AG10803 (cell line): Measurements from ENCODE around the gene UGCG.
A peak's percentile ranks its signal among the peaks of the same experiment; 100 is the strongest.
"Not testable (repeated sequence)": the region's sequence is repeated elsewhere in the genome, so short reads cannot be mapped to it uniquely, and the experiment has no call there.

Source experiments
- DNase-seq: peaks from one replicate; pipeline ENCODE4 v3.0.0; 2010; ENCODE audit warnings: low read depth
- H3K4me3 ChIP-seq: 2 replicates; pipeline ENCODE4 v1.5.1; 2011; ENCODE audit warnings: mild to moderate bottlenecking, low read length, control low read depth
- CTCF ChIP-seq: conservative IDR thresholded peaks from 2 replicates; pipeline ENCODE4 v1.5.1; 2011; ENCODE audit warnings: mild to moderate bottlenecking, low read length, control low read depth, inconsistent platforms

The UGCG gene

GRCh38 chr9:111890334-111890733, 6.3 kb upstream of the UGCG start:
- no peak for DNase-seq
- TF ChIP-seq CTCF = no peak
- H3K4me3 ChIP-seq = no peak overlapping the region

DNA sequence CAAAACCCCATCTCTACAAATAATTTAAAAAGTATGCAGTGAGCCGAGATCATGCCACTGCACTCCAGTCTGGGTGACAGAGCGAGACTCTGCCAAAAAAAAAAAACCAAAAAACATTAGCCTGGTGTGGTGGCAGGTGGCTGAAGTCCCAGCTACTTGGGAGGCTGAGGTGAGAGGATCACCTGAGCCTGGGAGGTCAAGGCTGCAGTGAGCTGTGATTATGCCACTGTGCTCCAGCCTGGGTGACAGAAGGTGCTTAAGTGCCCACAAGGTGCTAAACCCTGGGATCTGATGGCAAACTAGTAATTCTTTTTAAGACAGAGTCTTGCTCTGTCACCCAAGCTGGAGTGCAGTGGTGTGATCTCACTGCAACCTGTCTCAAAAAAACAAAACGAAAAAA, 5.7 kb upstream of the UGCG start:
- not testable (repeated sequence) for H3K4me3 ChIP-seq, DNase-seq

- no peak overlapping the region for H3K4me3 ChIP-seq
- TF ChIP-seq CTCF = no peak
- no peak for DNase-seq
Measured at GRCh38 chr9:111891910-111892499, 4.6 kb upstream of the UGCG start.

DNA sequence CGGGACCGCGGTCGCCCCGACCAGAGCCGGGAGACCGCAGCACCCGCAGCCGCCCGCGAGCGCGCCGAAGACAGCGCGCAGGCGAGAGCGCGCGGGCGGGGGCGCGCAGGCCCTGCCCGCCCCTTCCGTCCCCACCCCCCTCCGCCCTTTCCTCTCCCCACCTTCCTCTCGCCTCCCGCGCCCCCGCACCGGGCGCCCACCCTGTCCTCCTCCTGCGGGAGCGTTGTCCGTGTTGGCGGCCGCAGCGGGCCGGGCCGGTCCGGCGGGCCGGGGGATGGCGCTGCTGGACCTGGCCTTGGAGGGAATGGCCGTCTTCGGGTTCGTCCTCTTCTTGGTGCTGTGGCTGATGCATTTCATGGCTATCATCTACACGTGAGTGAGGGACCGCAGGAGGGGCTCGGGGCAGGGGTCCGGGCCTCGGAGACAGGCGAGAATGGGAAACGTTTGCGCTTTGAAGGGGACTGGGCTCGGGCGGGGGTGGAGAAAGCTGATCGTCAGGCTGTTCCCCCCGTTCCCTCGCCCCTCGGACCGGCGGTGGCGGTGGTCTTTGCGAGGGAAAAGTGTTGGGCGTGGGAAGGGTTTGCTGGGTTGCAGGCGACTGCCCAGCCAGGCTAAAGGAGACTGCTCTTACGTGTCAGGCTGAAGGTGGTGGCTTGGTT, 457 bp downstream of the UGCG start:
- no peak for DNase-seq
- TF ChIP-seq CTCF = no peak
- peak overlapping the region; percentile 96 for H3K4me3 ChIP-seq

DNA sequence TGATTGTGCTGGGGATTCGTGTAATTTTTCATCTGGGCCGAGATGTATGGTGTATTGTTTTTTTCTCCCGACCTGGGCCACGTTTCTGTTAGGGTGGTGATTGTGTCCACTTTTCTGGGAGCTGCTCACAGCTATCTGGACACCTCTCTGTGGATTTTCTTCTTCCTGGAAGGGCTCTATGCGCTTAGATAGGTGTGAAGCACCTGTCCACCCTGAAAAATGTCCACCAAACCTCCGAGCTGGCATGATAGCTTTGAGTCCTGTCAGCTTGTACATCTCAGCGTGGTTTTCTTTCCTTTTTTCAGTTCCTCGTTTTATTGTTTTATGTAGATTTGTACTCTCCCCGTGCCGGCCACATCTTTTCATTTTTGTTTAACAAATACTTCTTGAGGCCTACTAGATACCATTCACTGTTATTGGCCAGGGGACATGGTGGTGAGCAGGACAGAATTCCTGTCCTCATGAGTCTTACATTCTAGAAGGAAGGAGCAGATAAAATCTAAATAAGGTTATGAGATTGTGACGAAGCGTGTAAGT, 1.1 kb downstream of the UGCG start:
- peak; percentile 51 for DNase-seq
- TF ChIP-seq CTCF = no peak
- H3K4me3 ChIP-seq = peak overlapping the region; percentile 96

DNA sequence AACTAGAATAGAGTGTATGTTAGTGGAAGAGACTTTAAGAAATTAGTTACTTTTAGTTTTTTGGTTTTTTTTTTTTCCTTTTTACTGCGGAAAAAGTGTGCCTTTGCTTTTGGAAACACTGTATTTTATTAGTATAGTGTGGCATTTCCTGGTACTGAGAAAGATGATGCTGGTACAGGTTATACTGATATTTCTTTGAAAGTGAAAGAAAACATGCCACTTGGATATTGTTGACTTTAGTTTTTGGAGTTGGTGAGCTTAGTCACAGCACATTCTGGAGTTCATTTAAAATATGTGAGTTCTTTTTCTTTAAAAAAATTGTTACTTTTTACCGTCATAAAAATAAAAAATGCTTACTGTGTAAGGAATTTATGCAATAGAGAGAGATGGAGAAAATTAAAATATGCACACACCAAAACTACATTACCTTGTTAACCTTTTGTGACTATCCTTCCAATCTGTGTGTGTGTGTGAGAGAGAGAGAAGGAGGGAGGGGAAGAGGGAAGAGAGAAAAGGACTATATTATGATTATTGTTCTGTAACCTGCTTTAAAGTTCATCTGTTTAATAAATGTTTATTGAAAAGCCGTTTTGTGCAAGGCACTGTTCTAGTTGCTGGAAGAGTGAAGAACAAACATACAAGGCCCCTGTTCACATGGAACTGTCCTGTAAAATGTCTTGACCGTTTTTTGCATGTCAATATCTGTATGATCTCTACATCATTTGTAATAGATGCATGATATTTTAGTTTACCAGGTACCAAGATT, 1.9 kb downstream of the UGCG start:
- peak; percentile 39 for DNase-seq
- H3K4me3 ChIP-seq = peak overlapping the region; percentile 96
- no peak for TF ChIP-seq CTCF

GRCh38 chr9:111900151-111900857, 3.7 kb downstream of the UGCG start:
- TF ChIP-seq CTCF = no peak
- peak overlapping the region; percentile 96 for H3K4me3 ChIP-seq
- DNase-seq = peak; percentile 39
